Measurements from ENCODE around the gene ERMP1.
"Not testable (repeated sequence)": the region's sequence is repeated elsewhere in the genome, so short reads cannot be mapped to it uniquely, and the experiment has no call there.

Gene ERMP1

GRCh38 chr9:5818424-5819142, 14.3 kb downstream of the ERMP1 start:
- no peak for DNase-seq (ENCODE audit: low read depth, low spot score)

DNA sequence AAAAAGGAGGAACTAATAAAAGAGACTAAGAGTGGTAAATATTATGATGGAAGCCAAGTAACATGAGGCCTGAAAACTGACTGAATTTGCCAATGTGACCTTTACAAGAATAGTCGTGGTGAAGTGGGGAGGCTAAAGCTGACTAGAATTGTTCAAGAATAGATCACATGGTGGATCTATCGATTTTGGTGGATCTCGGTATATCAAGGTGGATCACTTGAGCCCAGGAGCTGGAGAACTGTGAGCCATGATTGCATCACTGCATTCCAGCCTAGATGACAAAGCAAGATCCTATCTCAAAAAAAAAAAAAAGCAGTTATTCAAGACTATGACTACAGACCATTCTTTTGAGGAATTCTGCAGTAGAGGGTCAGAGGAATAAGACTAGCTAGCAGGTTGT, 15.1 kb downstream of the ERMP1 start:
- no peak for DNase-seq (ENCODE audit: low read depth, low spot score)

- no peak for DNase-seq (ENCODE audit: low read depth, low spot score)
These were observed 17.5 kb downstream of the ERMP1 start for GRCh38 chr9:5815461-5815860.

DNA sequence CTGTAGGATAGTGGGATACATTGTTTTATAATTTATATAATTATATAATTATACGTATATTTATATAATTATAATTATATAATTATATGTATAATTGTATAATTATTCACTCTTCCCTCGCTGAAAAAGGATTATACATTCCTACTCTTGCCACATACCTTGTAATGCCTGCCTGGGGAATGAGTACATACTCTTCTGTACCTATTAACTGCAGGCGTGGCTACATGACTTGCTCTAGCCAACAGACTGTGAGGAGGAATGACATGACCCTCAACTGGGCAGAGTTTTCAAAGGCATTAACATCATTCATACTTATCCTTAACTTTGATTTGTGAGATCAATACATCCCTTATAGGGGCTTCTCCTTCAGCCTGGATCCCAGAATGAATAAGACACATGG, 19.1 kb downstream of the ERMP1 start:
- no peak for DNase-seq (ENCODE audit: low read depth, low spot score)

DNA sequence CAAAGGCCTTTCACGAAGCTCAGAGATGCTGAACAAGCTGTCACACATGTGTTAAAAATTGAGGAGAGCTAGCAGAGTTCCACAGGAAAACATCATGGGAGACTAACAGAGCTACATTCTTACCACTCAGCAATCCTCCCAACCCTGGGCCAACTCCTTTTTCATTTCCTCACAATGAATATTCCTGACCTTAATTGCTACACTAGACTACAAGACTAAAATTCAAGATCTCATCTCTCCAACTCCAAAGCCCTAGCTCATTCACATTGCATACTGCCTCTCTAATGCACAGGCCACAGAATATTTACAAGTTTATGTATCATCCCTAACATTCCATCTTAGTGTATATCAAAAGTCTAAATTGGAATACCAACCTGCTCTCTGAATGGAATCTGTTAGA, 21.2 kb downstream of the ERMP1 start:
- no peak for DNase-seq (ENCODE audit: low read depth, low spot score)

DNA sequence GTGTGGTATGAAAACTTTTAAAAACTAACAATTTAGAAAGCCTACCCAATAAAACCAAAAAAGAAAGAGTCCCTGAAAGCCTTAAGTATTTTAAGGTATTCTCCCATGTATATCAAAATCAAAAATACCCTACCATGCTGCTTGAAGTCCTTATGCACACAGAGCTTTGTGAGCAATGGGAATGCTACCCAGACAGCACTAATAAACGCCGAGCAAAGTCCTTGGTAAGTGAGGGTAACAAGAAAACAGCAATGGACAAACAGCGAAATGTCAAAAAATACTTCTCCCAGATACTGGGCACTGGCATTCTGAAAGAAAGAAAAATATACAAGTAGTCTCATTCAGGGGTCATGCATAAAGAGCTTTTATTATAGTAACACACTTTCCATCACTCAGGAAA, 27.4 kb downstream of the ERMP1 start:
- DNase-seq (ENCODE audit: low read depth, low spot score), result no peak

DNA sequence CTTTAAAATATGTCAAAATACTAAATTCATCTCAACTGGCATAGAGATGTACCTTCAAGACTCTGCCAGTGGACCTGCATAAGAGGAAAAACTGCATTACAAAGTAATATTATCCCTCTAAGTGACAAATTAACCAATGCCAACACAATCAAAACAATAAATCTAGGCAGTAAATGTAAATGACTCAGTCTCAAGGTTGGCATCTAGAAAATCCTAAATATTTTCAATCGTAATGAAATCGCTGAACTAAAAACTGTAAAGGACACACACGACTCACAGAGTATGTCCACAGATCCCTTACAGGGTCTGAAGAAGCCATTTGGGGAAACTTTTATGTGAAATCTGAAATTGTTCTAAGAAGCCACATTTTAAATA, 31.2 kb downstream of the ERMP1 start:
- DNase-seq (ENCODE audit: low read depth, low spot score), result no peak

GRCh38 chr9:5800969-5801738, 31.8 kb downstream of the ERMP1 start:
- no peak for DNase-seq (ENCODE audit: low read depth, low spot score)

- DNase-seq (ENCODE audit: low read depth, low spot score), result not testable (repeated sequence)
These were observed 32.5 kb downstream of the ERMP1 start for GRCh38 chr9:5800378-5800777.

- DNase-seq (ENCODE audit: low read depth, low spot score), result peak; percentile 22
These were observed 33.6 kb downstream of the ERMP1 start for GRCh38 chr9:5799314-5799713.

DNA sequence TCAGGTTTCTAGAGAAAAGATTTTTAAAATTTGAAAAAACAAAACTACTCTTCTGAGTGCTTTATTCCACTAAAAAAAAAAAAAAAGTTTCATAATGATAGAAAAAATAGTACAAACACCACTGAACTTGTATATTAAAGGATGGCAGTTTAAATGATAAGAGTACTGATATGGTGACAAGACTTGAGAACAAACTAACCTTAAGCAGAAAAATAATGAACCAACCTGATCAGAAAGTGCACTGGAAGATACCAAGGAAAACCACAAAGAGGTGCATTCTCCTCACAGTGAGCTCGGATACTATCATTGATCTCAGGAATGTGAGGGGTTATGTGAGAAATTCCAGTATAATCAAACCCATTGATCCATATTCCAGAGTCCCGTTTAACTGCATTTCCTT, 34.3 kb downstream of the ERMP1 start:
- DNase-seq (ENCODE audit: low read depth, low spot score), result no peak

DNA sequence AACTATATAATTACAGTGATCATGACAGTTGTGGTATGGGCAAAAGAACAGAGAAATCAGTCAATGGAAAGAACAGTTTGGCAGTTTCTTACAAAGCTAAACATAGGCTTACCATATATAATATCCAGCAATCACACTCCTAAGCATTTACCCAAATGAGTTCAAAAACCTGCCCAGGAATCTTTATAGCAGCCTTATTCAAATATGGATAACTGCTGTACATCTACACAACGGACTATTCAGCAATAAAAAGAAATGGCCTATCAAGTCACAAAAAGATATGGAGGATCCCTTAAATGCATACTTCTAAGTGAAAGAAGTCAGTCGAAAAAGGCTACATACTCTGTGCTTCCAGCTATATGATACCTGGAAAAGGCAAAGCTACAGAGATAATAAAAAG, 36.6 kb downstream of the ERMP1 start:
- DNase-seq (ENCODE audit: low read depth, low spot score), result no peak

GRCh38 chr9:5793812-5794211, 39.1 kb downstream of the ERMP1 start:
- DNase-seq (ENCODE audit: low read depth, low spot score), result no peak

GRCh38 chr9:5791870-5792269, 41.0 kb downstream of the ERMP1 start:
- DNase-seq (ENCODE audit: low read depth, low spot score), result no peak

GRCh38 chr9:5790923-5791322, 42.0 kb downstream of the ERMP1 start:
- no peak for DNase-seq (ENCODE audit: low read depth, low spot score)

DNA sequence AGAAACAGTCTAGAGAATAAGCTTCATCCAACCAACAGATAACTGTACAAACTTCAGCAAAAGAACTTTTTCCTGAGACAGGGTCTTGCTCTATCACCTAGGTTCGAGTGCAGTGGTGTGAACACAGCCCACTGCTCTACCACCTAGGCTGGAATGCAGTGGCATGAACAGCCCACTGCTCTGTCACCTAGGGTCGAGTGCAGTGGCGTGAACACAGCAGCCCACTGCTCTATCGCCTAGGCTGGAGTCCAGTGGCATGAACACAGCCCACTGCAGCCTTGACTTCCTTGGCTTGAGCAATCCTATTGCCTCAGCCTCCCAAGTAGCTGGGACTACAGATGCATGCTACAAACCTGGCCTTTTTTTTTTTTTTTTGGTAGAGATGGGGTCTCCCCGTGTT, 43.4 kb downstream of the ERMP1 start:
- DNase-seq (ENCODE audit: low read depth, low spot score), result no peak

- DNase-seq (ENCODE audit: low read depth, low spot score), result no peak
These were observed 45.1 kb downstream of the ERMP1 start for GRCh38 chr9:5787759-5788302.

DNA sequence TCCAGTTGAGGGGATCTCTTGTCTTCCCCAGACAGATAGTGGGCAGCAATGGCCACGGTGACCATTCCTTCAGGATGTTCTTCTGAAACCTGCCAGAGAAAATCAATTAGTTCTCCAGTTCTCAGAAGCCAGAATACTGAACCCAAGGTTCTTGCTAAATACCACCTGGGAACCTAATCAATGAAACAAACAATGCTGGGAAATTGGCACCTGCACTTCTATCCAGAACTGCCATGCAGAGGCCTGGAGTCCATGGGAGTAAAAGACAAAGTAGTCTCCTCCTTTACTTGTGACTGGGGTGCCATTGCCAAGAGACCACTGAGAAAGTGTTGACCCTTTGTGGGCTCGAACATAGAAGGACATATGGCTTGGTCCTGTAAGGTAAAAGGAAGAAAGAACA, 45.7 kb downstream of the ERMP1 start:
- no peak for DNase-seq (ENCODE audit: low read depth, low spot score)

DNA sequence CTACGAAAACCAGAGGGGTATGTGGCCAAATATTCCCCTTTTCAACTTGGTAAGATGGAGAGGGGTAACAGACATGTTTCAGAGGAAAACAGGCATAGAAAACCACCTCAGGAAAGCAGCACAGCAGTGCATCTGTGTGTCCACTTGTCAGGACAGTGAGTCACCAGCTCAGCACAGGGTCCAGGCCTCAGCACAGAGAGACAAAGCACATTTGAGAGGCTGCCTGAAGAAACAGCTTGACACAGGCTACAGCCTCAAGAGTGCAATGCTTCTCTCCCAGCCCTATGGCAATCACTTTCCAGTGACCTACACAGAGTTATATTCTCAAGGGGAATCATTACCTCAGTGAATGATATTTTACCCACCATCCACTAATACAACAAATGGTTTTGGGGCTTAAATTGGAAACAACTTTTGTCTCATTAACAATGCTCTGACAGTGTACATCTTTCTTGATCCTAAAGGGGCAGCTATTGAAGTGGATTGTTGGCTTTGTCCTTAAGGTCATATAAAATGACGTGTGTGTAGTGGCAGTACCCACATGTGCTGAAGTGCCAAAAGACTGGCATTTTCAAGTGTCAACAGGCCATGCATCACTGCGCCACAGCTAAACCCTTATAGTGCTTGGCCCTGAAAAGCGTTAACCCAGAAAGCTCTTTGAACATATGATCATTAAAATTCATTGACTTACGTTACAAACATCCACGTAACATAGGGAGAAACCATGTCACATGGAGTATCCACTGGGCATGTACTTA, 46.4 kb downstream of the ERMP1 start:
- no peak for DNase-seq (ENCODE audit: low read depth, low spot score)

DNA sequence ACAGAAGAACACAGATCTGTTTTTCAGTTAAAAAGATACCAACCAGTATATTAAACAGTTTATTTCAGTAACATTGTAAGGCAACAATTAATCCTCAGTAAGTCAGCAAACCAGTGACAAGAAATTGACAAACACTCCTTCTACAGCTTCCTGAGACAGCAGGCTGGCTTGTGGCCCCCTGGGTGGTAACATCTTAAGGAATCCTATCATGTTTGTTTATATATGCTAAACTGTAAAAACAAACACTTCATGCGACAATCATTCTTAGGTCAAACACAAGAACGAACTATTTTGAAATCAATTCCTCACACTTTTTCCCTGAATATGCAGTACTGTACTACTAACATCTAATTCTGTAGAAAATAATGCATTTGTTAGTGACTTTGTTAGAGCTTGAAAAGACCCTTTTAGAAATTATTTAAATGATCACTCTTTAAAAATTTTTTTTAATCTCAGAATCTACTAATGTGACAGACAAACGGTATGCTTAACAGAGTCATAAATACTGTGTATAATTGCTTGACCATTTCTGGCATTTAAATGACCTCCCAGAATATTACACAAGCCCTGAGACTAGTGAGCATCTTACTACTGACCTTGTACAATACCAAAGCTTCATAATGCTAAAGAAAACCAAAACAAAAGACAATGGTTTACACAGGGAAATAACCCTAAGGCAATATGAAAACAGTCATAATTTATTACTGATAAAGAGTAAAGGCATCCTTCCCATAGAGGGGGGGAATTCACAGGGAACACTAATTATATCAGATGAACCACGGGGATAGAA, 48.2 kb downstream of the ERMP1 start:
- DNase-seq (ENCODE audit: low read depth, low spot score), result no peak

DNA sequence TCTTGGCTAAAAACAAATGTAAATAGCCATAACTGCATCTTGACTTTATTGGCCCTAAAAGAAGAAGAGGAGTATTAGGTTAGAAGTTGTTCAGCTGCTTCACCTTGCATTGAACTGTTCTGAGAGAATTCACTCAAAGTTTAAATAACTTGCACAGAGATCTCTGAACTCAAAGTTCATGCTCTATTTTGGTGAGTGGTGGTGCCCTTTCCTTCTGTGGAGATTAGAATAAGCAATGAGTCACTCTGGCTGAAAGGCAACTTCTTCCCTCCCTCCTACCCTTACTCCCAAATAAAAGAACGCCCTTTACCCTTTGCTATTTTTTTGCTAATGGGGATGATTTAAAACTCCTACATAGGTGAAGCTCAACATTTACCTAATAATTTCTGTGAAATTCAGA, 48.9 kb downstream of the ERMP1 start:
- no peak for DNase-seq (ENCODE audit: low read depth, low spot score)

DNA sequence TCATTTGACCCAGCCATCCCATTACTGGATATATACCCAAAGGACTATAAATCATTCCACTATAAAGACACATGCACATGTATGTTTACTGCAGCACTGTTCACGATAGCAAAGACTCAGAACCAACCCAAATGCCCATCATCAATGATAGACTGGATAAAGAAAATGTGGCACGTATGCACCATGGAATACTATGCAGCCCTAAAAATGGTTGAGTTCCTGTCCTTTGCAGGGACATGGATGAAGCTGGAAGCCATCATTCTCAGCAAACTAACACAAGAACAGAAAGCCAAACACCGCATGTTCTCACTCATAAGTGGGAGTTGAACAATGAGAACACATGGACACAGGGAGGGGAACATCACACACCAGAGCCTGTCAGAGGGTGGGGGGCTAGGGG, 49.5 kb downstream of the ERMP1 start:
- not testable (repeated sequence) for DNase-seq (ENCODE audit: low read depth, low spot score)
